Astrocyte of the spinal cord (primary cell): ENCODE data around the gene PDHX.

Source experiments
- DNase-seq: peaks from one replicate; pipeline ENCODE4 v3.0.0; 2011; ENCODE audit warnings: low read depth, low spot score
- H3K4me3 ChIP-seq: 2 replicates; pipeline ENCODE4 v1.5.1; 2011; ENCODE audit warnings: low read depth, mild to moderate bottlenecking, low read length, moderate library complexity
- CTCF ChIP-seq: IDR thresholded peaks from 2 replicates; pipeline ENCODE4 v1.5.1; 2012; ENCODE audit warnings: low read depth, mild to moderate bottlenecking, low read length, inconsistent platforms
- in situ Hi-C: cut with HindIII; loops from 2 replicates; pipeline ENCODE4 v1.10.0; 2017; ENCODE audit warnings: low sequenced_read_pairs

The PDHX gene

GRCh38 chr11:34978236-34979191 is 62.1 kb downstream of the PDHX start:
- no peak overlapping the region for H3K4me3 ChIP-seq

GRCh38 chr11:34984514-34984913 is 68.1 kb downstream of the PDHX start:
- H3K4me3 ChIP-seq = no peak overlapping the region
- no peak for TF ChIP-seq CTCF
- in situ Hi-C loops = no loop called here
- no peak for DNase-seq

More at GRCh38 chr11:34978236-34979191, 62.1 kb downstream of the PDHX start:
- in situ Hi-C loops = no loop called here
- TF ChIP-seq CTCF = no peak
- DNase-seq = no peak

GRCh38 chr11:34986883-34987520 is 70.6 kb downstream of the PDHX start:
- no peak overlapping the region for H3K4me3 ChIP-seq
- no peak for TF ChIP-seq CTCF
- in situ Hi-C loops = no loop called here
- DNase-seq = no peak

GRCh38 chr11:34987617-34988016 is 71.2 kb downstream of the PDHX start:
- TF ChIP-seq CTCF = no peak
- in situ Hi-C loops = no loop called here
- DNase-seq = peak; percentile 67
- H3K4me3 ChIP-seq = no peak overlapping the region

GRCh38 chr11:34988294-34989255 is 72.2 kb downstream of the PDHX start:
- DNase-seq = peak; percentile 79
- in situ Hi-C loops = no loop called here
- no peak for TF ChIP-seq CTCF
- H3K4me3 ChIP-seq = no peak overlapping the region

- no peak for DNase-seq
- in situ Hi-C loops = no loop called here
- no peak for TF ChIP-seq CTCF
- H3K4me3 ChIP-seq = no peak overlapping the region
Measured at GRCh38 chr11:34990916-34991315, 74.5 kb downstream of the PDHX start.
